HFFc6 (cell line): ENCODE data around the gene LCA5. TPM values are rescaled to one million over a fixed set of nuclear protein-coding genes. Genes with fewer than 3 reads are reported as not detected.

Source experiments
- DNase-seq: peaks from one replicate; pipeline ENCODE4 v3.0.0-alpha.2; 2018
- H3K27ac Mint-ChIP-seq: 2 replicates; pipeline ENCODE4 v1.8.0; 2020; ENCODE audit warnings: mild to moderate bottlenecking, mixed read lengths
- H3K27me3 Mint-ChIP-seq: 2 replicates; pipeline ENCODE4 v1.8.0; 2021; ENCODE audit warnings: mild to moderate bottlenecking, moderate library complexity, mixed read lengths; ENCODE audit not compliant: insufficient read depth
- H3K36me3 Mint-ChIP-seq: 2 replicates; pipeline ENCODE4 v1.8.0; 2021; ENCODE audit warnings: low read depth, mixed read lengths
- H3K4me1 Mint-ChIP-seq: 2 replicates; pipeline ENCODE4 v1.8.0; 2020; ENCODE audit warnings: low read depth, mixed read lengths
- H3K4me3 Mint-ChIP-seq: 2 replicates; pipeline ENCODE4 v1.8.0; 2020; ENCODE audit warnings: mild to moderate bottlenecking, moderate library complexity, mixed read lengths
- H3K9me3 Mint-ChIP-seq: 2 replicates; pipeline ENCODE4 v1.8.0; 2020; ENCODE audit warnings: mild to moderate bottlenecking, mixed read lengths
- CTCF ChIP-seq: fragments of 200-600 bp; sonication (generic); IDR thresholded peaks from 2 replicates; pipeline ENCODE4 v1.5.0; 2021; ENCODE audit warnings: antibody characterized with exemption, mild to moderate bottlenecking
- total RNA-seq, 6 experiments: library from RNA; stranded (reverse); fragmentation: NEBNext Ultra II Directional; extraction: Animal tissue kit (Norgen Biotek cat#: 25700); gene quantifications; 2 replicates in 1 of 6; 3 replicates in 5 of 6; pipeline ENCODE4 v1.2.3, GENCODE V29; 2021

The LCA5 gene
- total RNA-seq, 6 experiments from 2014 or later, result 2.9 to 3.8 (median 3.3) TPM

GRCh38 chr6:79544939-79545450 lies 7.8 kb upstream of the LCA5 start:
- H3K4me3 Mint-ChIP-seq, result peak overlapping the region; percentile 71
- DNase-seq, result peak; percentile 100
- H3K9me3 Mint-ChIP-seq, result no peaks in the 10 kb centered on the region
- no peaks in the 10 kb centered on the region for H3K27me3 Mint-ChIP-seq
- H3K27ac Mint-ChIP-seq, result peak overlapping the region; percentile 98
- H3K4me1 Mint-ChIP-seq, result peaks cover 29% of the 10 kb centered on the region
- TF ChIP-seq CTCF, result peak; percentile 74
- H3K36me3 Mint-ChIP-seq, result peaks cover 12% of the 10 kb centered on the region; the same call in 1 of the 2 replicates

GRCh38 chr6:79544299-79544927 lies 7.2 kb upstream of the LCA5 start:
- DNase-seq, result peak; percentile 7
- no peaks in the 10 kb centered on the region for H3K27me3 Mint-ChIP-seq
- H3K9me3 Mint-ChIP-seq, result no peaks in the 10 kb centered on the region
- H3K27ac Mint-ChIP-seq, result peak overlapping the region; percentile 98
- TF ChIP-seq CTCF, result no peak
- peaks cover 29% of the 10 kb centered on the region for H3K4me1 Mint-ChIP-seq
- peaks cover 12% of the 10 kb centered on the region; the same call in 1 of the 2 replicates for H3K36me3 Mint-ChIP-seq
- peak overlapping the region; percentile 71 for H3K4me3 Mint-ChIP-seq

- H3K4me1 Mint-ChIP-seq, result peaks cover 29% of the 10 kb centered on the region
- no peaks in the 10 kb centered on the region for H3K9me3 Mint-ChIP-seq
- H3K36me3 Mint-ChIP-seq, result peaks cover 12% of the 10 kb centered on the region; the same call in 1 of the 2 replicates
- no peak for DNase-seq
- no peak for TF ChIP-seq CTCF
- H3K4me3 Mint-ChIP-seq, result peak overlapping the region; percentile 71; the same call in 1 of the 2 replicates
- no peaks in the 10 kb centered on the region for H3K27me3 Mint-ChIP-seq
- H3K27ac Mint-ChIP-seq, result peak overlapping the region; percentile 98
These were observed 6.7 kb upstream of the LCA5 start for GRCh38 chr6:79543886-79544285.

GRCh38 chr6:79543411-79543810 lies 6.2 kb upstream of the LCA5 start:
- no peak for TF ChIP-seq CTCF
- DNase-seq, result no peak
- peaks cover 12% of the 10 kb centered on the region; the same call in 1 of the 2 replicates for H3K36me3 Mint-ChIP-seq
- no peak overlapping the region for H3K4me3 Mint-ChIP-seq
- H3K4me1 Mint-ChIP-seq, result peaks cover 29% of the 10 kb centered on the region
- H3K27me3 Mint-ChIP-seq, result no peaks in the 10 kb centered on the region
- no peaks in the 10 kb centered on the region for H3K9me3 Mint-ChIP-seq
- no peak overlapping the region for H3K27ac Mint-ChIP-seq

- Mint-ChIP-seq H3K27ac (no peak overlapping the region), H3K36me3 (peaks cover 8% of the 10 kb centered on the region; the same call in 1 of the 2 replicates), H3K9me3 (no peaks in the 10 kb centered on the region), H3K4me1 (peaks cover 17% of the 10 kb centered on the region), H3K27me3 (peaks cover 2% of the 10 kb centered on the region; the same call in 1 of the 2 replicates), H3K4me3 (no peak overlapping the region)
- DNase-seq, result no peak
- TF ChIP-seq CTCF, result no peak
These were observed 1.1 kb upstream of the LCA5 start for GRCh38 chr6:79538106-79538971.
